Endothelial cell of umbilical vein (primary cell): ENCODE measurements around the gene LNX2. TPM values are rescaled to one million over a fixed set of nuclear protein-coding genes. Genes with fewer than 3 reads are reported as not detected.

ENCODE experiments used
- BruUV-seq: library from RNA; stranded (reverse); fragments of 400-500 nt; replicated peaks from 2 replicates; lab custom pipeline; 2021; lab: Mats Ljungman, UMichigan
- CTCF ChIA-PET: fragments of 300-600, 350-600 bp; sonication (Branson Sonifier 250); formaldehyde crosslinking; loops from one replicate; lab custom pipeline; 2021; ENCODE audit warnings: antibody characterized with exemption, inconsistent platforms; lab: Charles Lee
- POLR2A ChIA-PET: fragments of 300-600, 350-600 bp; sonication (Branson Sonifier 250); formaldehyde crosslinking; loops from one replicate; lab custom pipeline; 2021; ENCODE audit warnings: antibody characterized with exemption, inconsistent platforms; lab: Charles Lee
- DNase-seq: peaks from one replicate; pipeline ENCODE4 v3.0.0-alpha.2; 2011; ENCODE audit warnings: low read depth, low spot score
- FAIRE-seq: peaks from 2 replicates; lab custom pipeline; 2011; peaks lifted over from hg19 to GRCh38; lab: Jason Lieb, UNC
- H2AFZ ChIP-seq: 2 replicates; pipeline ENCODE4 v1.6.0; 2012; ENCODE audit warnings: low read depth, low read length, control low read depth, inconsistent platforms
- H3K27ac ChIP-seq: 2 replicates; pipeline ENCODE4 v1.5.1; 2011; ENCODE audit warnings: low read depth, mild to moderate bottlenecking, control low read depth, low read length, moderate library complexity; ENCODE audit not compliant: insufficient read depth
- H3K27me3 ChIP-seq, 2 experiments: 2 replicates each; pipeline versions ENCODE4 v1.6.0 to v1.6.1; 2011; ENCODE audit warnings: low read length in 2 of 2, mixed read lengths in 1 of 2; ENCODE audit not compliant: control insufficient read depth in 2 of 2, insufficient read depth in 2 of 2
- H3K36me3 ChIP-seq, 2 experiments: 2 replicates in 1 of 2; 3 replicates in 1 of 2; pipeline ENCODE4 v1.5.1; 2011; ENCODE audit warnings: low read length in 2 of 2, mild to moderate bottlenecking in 1 of 2, moderate library complexity in 1 of 2; ENCODE audit not compliant: control insufficient read depth in 2 of 2, insufficient read depth in 2 of 2; ENCODE audit errors: extremely low read depth in 1 of 2
- H3K4me1 ChIP-seq: 3 replicates; pipeline ENCODE4 v1.5.1; 2011; ENCODE audit warnings: mild to moderate bottlenecking, low read length; ENCODE audit not compliant: control insufficient read depth, insufficient read depth; ENCODE audit errors: extremely low read depth
- H3K4me2 ChIP-seq: 2 replicates; pipeline ENCODE4 v1.6.1; 2011; ENCODE audit warnings: low read length, control low read depth, mixed read lengths; ENCODE audit not compliant: insufficient read depth
- H3K4me3 ChIP-seq, 3 experiments: fragments of 200-600 bp in 1 of 3; sonication (generic), shearing (Covaris generic) in 1 of 3; replicated peaks in 1 of 3; 2 replicates each; pipeline ENCODE4 v1.5.1; 2011 to 2016; ENCODE audit warnings: control low read depth in 3 of 3, low read length in 3 of 3, mild to moderate bottlenecking in 2 of 3, inconsistent platforms in 1 of 3, low read depth in 1 of 3, moderate library complexity in 1 of 3; ENCODE audit not compliant: insufficient read depth in 1 of 3
- H3K79me2 ChIP-seq: 2 replicates; pipeline ENCODE4 v1.6.0; 2012; ENCODE audit warnings: low read length, inconsistent platforms; ENCODE audit not compliant: control insufficient read depth, insufficient read depth
- H3K9ac ChIP-seq: replicated peaks from 2 replicates; pipeline ENCODE3; 2011; ENCODE audit warnings: low read length, control low read depth; ENCODE audit not compliant: insufficient read depth; ENCODE audit errors: extremely low read depth
- H3K9me1 ChIP-seq: replicated peaks from 3 replicates; pipeline ENCODE4 v1.6.0; 2011; ENCODE audit warnings: mild to moderate bottlenecking, low read length; ENCODE audit not compliant: control insufficient read depth, insufficient read depth; ENCODE audit errors: extremely low read depth
- H3K9me3 ChIP-seq: replicated peaks from 2 replicates; pipeline ENCODE4 v1.5.1; 2012; ENCODE audit warnings: low read length, inconsistent platforms; ENCODE audit not compliant: control insufficient read depth, insufficient read depth
- H4K20me1 ChIP-seq: replicated peaks from 2 replicates; pipeline ENCODE3; 2011; ENCODE audit warnings: mild to moderate bottlenecking, low read length; ENCODE audit not compliant: control insufficient read depth, insufficient read depth; ENCODE audit errors: extremely low read depth
- FOS ChIP-seq: IDR thresholded peaks from 2 replicates; pipeline ENCODE4 v1.6.1; 2011; ENCODE audit warnings: mild to moderate bottlenecking, low read length, moderate library complexity, borderline replicate concordance; ENCODE audit not compliant: insufficient read depth
- MAX ChIP-seq: IDR thresholded peaks from 2 replicates; pipeline ENCODE4 v1.6.1; 2011; ENCODE audit not compliant: insufficient read depth, insufficient read length
- POLR2A ChIP-seq: IDR thresholded peaks from 2 replicates; pipeline ENCODE4 v1.6.1; 2012; ENCODE audit warnings: low read depth, mild to moderate bottlenecking, control low read depth, low read length
- POLR2AphosphoS5 ChIP-seq: IDR thresholded peaks from 2 replicates; pipeline ENCODE4 v1.6.1; 2012; ENCODE audit warnings: low read depth, mild to moderate bottlenecking, control low read depth, low read length, moderate library complexity; ENCODE audit not compliant: insufficient read depth
- dilution Hi-C: fragments of 300-500 bp; cut with MboI; formaldehyde crosslinking; loops from one replicate; pipeline ENCODE4 v1.15.0; 2019; ENCODE audit warnings: low sequenced_read_pairs; ENCODE audit not compliant: extremely low pct_ligation_motif_present
- intact Hi-C: fragments of 100-400 bp; cut with micrococcal nuclease; formaldehyde crosslinking; loops from one replicate; pipeline ENCODE4 v1.10.0; 2022
- polyA plus RNA-seq, 4 experiments: library from polyadenylated mRNA; depleted of rRNA in 3 of 4; stranded (reverse) in 3 of 4; unstranded in 1 of 4; fragments of >200 nt; gene quantifications; 2 replicates each; pipeline versions ENCODE4 v1.2.1 to v1.2.3, GENCODE V29; 2011 to 2012; ENCODE audit warnings: missing spikeins in 1 of 4
- total RNA-seq: library from RNA; stranded (reverse); gene quantifications from 2 replicates; pipeline ENCODE4 v1.2.3, GENCODE V29; 2021

LNX2 gene
- total and polyA plus RNA-seq, 2 donors (not counting 3 experiments of a cell fraction or from before 2014, with no cell fraction given), result 7.0 to 9.1 TPM

GRCh38 chr13:27662738-27663470 is 42.6 kb upstream of the LNX2 start:
- Histone ChIP-seq H3K4me2 (no peak overlapping the region), H3K4me1 (peaks cover 13% of the 10 kb centered on the region), H3K9me1 (peaks cover 3% of the 10 kb centered on the region), H4K20me1 (no peaks in the 10 kb centered on the region), H3K4me3 (no peak overlapping the region), H2AFZ (no peak overlapping the region), H3K9me3 (no peaks in the 10 kb centered on the region), H3K79me2 (peaks cover 1% of the 10 kb centered on the region), H3K27ac (no peak overlapping the region), H3K36me3 (peaks cover 2 to 3% of the 10 kb centered on the region in 2 experiments), H3K27me3 (no peaks in the 10 kb centered on the region), H3K9ac (no peak overlapping the region)
- TF ChIP-seq POLR2A (no peak), MAX (no peak), POLR2AphosphoS5 (no peak)
- no TSS peak for BruUV-seq
- intact Hi-C loops, result no loop called here
- FAIRE-seq (no peak), DNase-seq (no peak)
- dilution Hi-C loops, result no loop called here
- ChIA-PET POLR2A (no interaction called here), CTCF (interaction anchor here (1.6 kb wide), 1 partner anchor 164 kb away, joined by 3 read pairs; no protein-coding TSS in a partner anchor)

GRCh38 chr13:27661017-27661416 is 40.7 kb upstream of the LNX2 start:
- Histone ChIP-seq H3K4me3 (no peak overlapping the region), H3K4me1 (peaks cover 13% of the 10 kb centered on the region), H3K9ac (no peak overlapping the region), H3K9me3 (no peaks in the 10 kb centered on the region), H3K4me2 (no peak overlapping the region), H3K27me3 (no peaks in the 10 kb centered on the region), H3K27ac (no peak overlapping the region), H3K79me2 (peaks cover 1% of the 10 kb centered on the region), H4K20me1 (no peaks in the 10 kb centered on the region), H3K9me1 (peaks cover 3% of the 10 kb centered on the region), H3K36me3 (peaks cover 2 to 3% of the 10 kb centered on the region in 2 experiments), H2AFZ (no peak overlapping the region)
- ChIA-PET CTCF (interaction anchor here (1.5 to 1.6 kb wide), 2 partner anchors 128 to 166 kb away, joined by 3 read pairs; no protein-coding TSS in a partner anchor), POLR2A (interaction anchor here (0.5 kb wide), 1 partner anchor 26 kb away, joined by 6 read pairs; no protein-coding TSS in a partner anchor)
- no peak for DNase-seq
- intact Hi-C loops (no loop called here), dilution Hi-C loops (no loop called here)
- no peak for FAIRE-seq
- no peak for TF ChIP-seq FOS
- BruUV-seq, result no TSS peak
